Activated CD4-positive, alpha-beta memory T cell treated with anti-CD3 and anti-CD28 coated beads, Interleukin-2, amount 10 ng/mL, durations not matched to agents 7 days and 5 days (primary cell): Measurements from ENCODE around the gene PRKCE. TPM values are rescaled to one million over a fixed set of nuclear protein-coding genes. Genes with fewer than 3 reads are reported as not detected.

Source experiments
- CTCF ChIA-PET: fragments of 350-600 bp; sonication (Branson Sonifier 250); formaldehyde crosslinking; loops from one replicate; lab custom pipeline; 2021; ENCODE audit warnings: antibody characterized with exemption, inconsistent platforms; lab: Charles Lee
- POLR2A ChIA-PET: fragments of 350-600 bp; sonication (Branson Sonifier 250); formaldehyde crosslinking; loops from one replicate; lab custom pipeline; 2021; ENCODE audit warnings: antibody characterized with exemption; lab: Charles Lee
- DNase-seq: peaks from one replicate; pipeline ENCODE4 v3.0.0-alpha.2; 2020
- H3K27ac Mint-ChIP-seq: one replicate; pipeline ENCODE4 v1.8.0; 2021; ENCODE audit warnings: mild to moderate bottlenecking, mixed read lengths
- H3K27me3 Mint-ChIP-seq: one replicate; pipeline ENCODE4 v1.8.0; 2021; ENCODE audit warnings: mixed read lengths
- H3K36me3 Mint-ChIP-seq: one replicate; pipeline ENCODE4 v1.8.0; 2021; ENCODE audit warnings: low read depth, mixed read lengths
- H3K4me1 Mint-ChIP-seq: one replicate; pipeline ENCODE4 v1.8.0; 2021; ENCODE audit warnings: mixed read lengths
- H3K4me3 Mint-ChIP-seq: one replicate; pipeline ENCODE4 v1.8.0; 2021; ENCODE audit warnings: mild to moderate bottlenecking, mixed read lengths
- H3K9me3 Mint-ChIP-seq: one replicate; pipeline ENCODE4 v1.8.0; 2021; ENCODE audit warnings: mixed read lengths
- total RNA-seq, 2 experiments: library from RNA; stranded (reverse); gene quantifications; one replicate each; pipeline ENCODE4 v1.2.3, GENCODE V29; 2021

The PRKCE gene
- total RNA-seq, 2 experiments from 2014 or later = 20.6 to 23.3 TPM

GRCh38 chr2:45780541-45781463, 129.3 kb downstream of the PRKCE start:
- Mint-ChIP-seq H3K4me3 (no peak overlapping the region), H3K36me3 (no peaks in the 10 kb centered on the region), H3K4me1 (peaks cover 11% of the 10 kb centered on the region), H3K27me3 (no peaks in the 10 kb centered on the region), H3K27ac (no peak overlapping the region), H3K9me3 (no peaks in the 10 kb centered on the region)
- ChIA-PET CTCF (interaction anchor here (1.0 to 4.4 kb wide), 6 partner anchors 17 to 156 kb away, joined by 3 to 29 read pairs (median 24); no protein-coding TSS in a partner anchor), POLR2A (interaction anchor here (1.2 kb wide), 2 partner anchors 130 to 137 kb away, joined by 4 read pairs; no protein-coding TSS in a partner anchor)
- no peak for DNase-seq

GRCh38 chr2:45781464-45781811, 130.0 kb downstream of the PRKCE start:
- POLR2A ChIA-PET = no interaction called here
- no peaks in the 10 kb centered on the region for H3K9me3 Mint-ChIP-seq
- no peak overlapping the region for H3K4me3 Mint-ChIP-seq
- DNase-seq = no peak
- H3K27me3 Mint-ChIP-seq = no peaks in the 10 kb centered on the region
- CTCF ChIA-PET = interaction anchor here (4.4 kb wide), 1 partner anchor 137 kb away, joined by 29 read pairs; no protein-coding TSS in a partner anchor
- H3K27ac Mint-ChIP-seq = no peak overlapping the region
- H3K36me3 Mint-ChIP-seq = no peaks in the 10 kb centered on the region
- peaks cover 17% of the 10 kb centered on the region for H3K4me1 Mint-ChIP-seq

GRCh38 chr2:45782436-45782835, 131.0 kb downstream of the PRKCE start:
- Mint-ChIP-seq H3K4me3 (no peak overlapping the region), H3K27ac (no peak overlapping the region), H3K4me1 (peaks cover 19% of the 10 kb centered on the region), H3K36me3 (no peaks in the 10 kb centered on the region), H3K27me3 (no peaks in the 10 kb centered on the region), H3K9me3 (no peaks in the 10 kb centered on the region)
- ChIA-PET POLR2A (no interaction called here), CTCF (interaction anchor here (1.3 kb wide), 1 partner anchor 12 kb away, joined by 3 read pairs; no protein-coding TSS in a partner anchor)
- DNase-seq = no peak

- ChIA-PET POLR2A (no interaction called here), CTCF (interaction anchor here (1.3 kb wide), 1 partner anchor 12 kb away, joined by 3 read pairs; no protein-coding TSS in a partner anchor)
- no peak for DNase-seq
- peaks cover 19% of the 10 kb centered on the region for H3K4me1 Mint-ChIP-seq
- H3K9me3 Mint-ChIP-seq = no peaks in the 10 kb centered on the region
- no peak overlapping the region for H3K27ac Mint-ChIP-seq
- no peaks in the 10 kb centered on the region for H3K36me3 Mint-ChIP-seq
- no peaks in the 10 kb centered on the region for H3K27me3 Mint-ChIP-seq
- no peak overlapping the region for H3K4me3 Mint-ChIP-seq
Observed at GRCh38 chr2:45782986-45783385, 131.5 kb downstream of the PRKCE start.

GRCh38 chr2:45786030-45786835, 134.8 kb downstream of the PRKCE start:
- no peak overlapping the region for H3K4me3 Mint-ChIP-seq
- H3K27ac Mint-ChIP-seq = peak overlapping the region; percentile 9
- no peaks in the 10 kb centered on the region for H3K36me3 Mint-ChIP-seq
- CTCF ChIA-PET = interaction anchor here (6.3 kb wide), 1 partner anchor 7 kb away, joined by 45 read pairs; no protein-coding TSS in a partner anchor
- no peak for DNase-seq
- no peaks in the 10 kb centered on the region for H3K9me3 Mint-ChIP-seq
- peaks cover 11% of the 10 kb centered on the region for H3K4me1 Mint-ChIP-seq
- no peaks in the 10 kb centered on the region for H3K27me3 Mint-ChIP-seq
- POLR2A ChIA-PET = no interaction called here

GRCh38 chr2:45786836-45787357, 135.4 kb downstream of the PRKCE start:
- Mint-ChIP-seq H3K4me1 (peaks cover 11% of the 10 kb centered on the region), H3K27ac (no peak overlapping the region), H3K4me3 (no peak overlapping the region), H3K27me3 (no peaks in the 10 kb centered on the region), H3K36me3 (no peaks in the 10 kb centered on the region), H3K9me3 (no peaks in the 10 kb centered on the region)
- ChIA-PET POLR2A (no interaction called here), CTCF (interaction anchor here (6.3 kb wide), 1 partner anchor 8 kb away, joined by 45 read pairs; no protein-coding TSS in a partner anchor)
- DNase-seq = no peak

GRCh38 chr2:45788401-45788800, 136.9 kb downstream of the PRKCE start:
- CTCF ChIA-PET = interaction anchor here (6.3 kb wide), 1 partner anchor 9 kb away, joined by 45 read pairs; no protein-coding TSS in a partner anchor
- no peak overlapping the region for H3K27ac Mint-ChIP-seq
- DNase-seq = no peak
- H3K4me3 Mint-ChIP-seq = no peak overlapping the region
- peaks cover 11% of the 10 kb centered on the region for H3K4me1 Mint-ChIP-seq
- no peaks in the 10 kb centered on the region for H3K9me3 Mint-ChIP-seq
- H3K36me3 Mint-ChIP-seq = no peaks in the 10 kb centered on the region
- no peaks in the 10 kb centered on the region for H3K27me3 Mint-ChIP-seq
- POLR2A ChIA-PET = no interaction called here

- no peak for DNase-seq
- H3K4me3 Mint-ChIP-seq = no peak overlapping the region
- no peak overlapping the region for H3K27ac Mint-ChIP-seq
- POLR2A ChIA-PET = no interaction called here
- no peaks in the 10 kb centered on the region for H3K27me3 Mint-ChIP-seq
- H3K9me3 Mint-ChIP-seq = no peaks in the 10 kb centered on the region
- H3K36me3 Mint-ChIP-seq = no peaks in the 10 kb centered on the region
- CTCF ChIA-PET = interaction anchor here (6.3 kb wide), 1 partner anchor 10 kb away, joined by 45 read pairs; no protein-coding TSS in a partner anchor
- H3K4me1 Mint-ChIP-seq = peaks cover 11% of the 10 kb centered on the region
Observed at GRCh38 chr2:45789317-45789716, 137.8 kb downstream of the PRKCE start.

GRCh38 chr2:45789961-45790723, 138.7 kb downstream of the PRKCE start:
- H3K36me3 Mint-ChIP-seq = no peaks in the 10 kb centered on the region
- no peak overlapping the region for H3K4me3 Mint-ChIP-seq
- H3K9me3 Mint-ChIP-seq = no peaks in the 10 kb centered on the region
- H3K27ac Mint-ChIP-seq = no peak overlapping the region
- ChIA-PET POLR2A (no interaction called here), CTCF (interaction anchor here (6.3 kb wide), 1 partner anchor 11 kb away, joined by 45 read pairs; no protein-coding TSS in a partner anchor)
- peaks cover 11% of the 10 kb centered on the region for H3K4me1 Mint-ChIP-seq
- no peak for DNase-seq
- no peaks in the 10 kb centered on the region for H3K27me3 Mint-ChIP-seq

- Mint-ChIP-seq H3K27me3 (no peaks in the 10 kb centered on the region), H3K27ac (no peak overlapping the region), H3K4me1 (no peaks in the 10 kb centered on the region), H3K9me3 (no peaks in the 10 kb centered on the region), H3K36me3 (no peaks in the 10 kb centered on the region), H3K4me3 (no peak overlapping the region)
- POLR2A ChIA-PET = no interaction called here
- no peak for DNase-seq
- CTCF ChIA-PET = interaction anchor here (1.8 kb wide), 1 partner anchor 15 kb away, joined by 6 read pairs; no protein-coding TSS in a partner anchor
Observed at GRCh38 chr2:45793305-45793962, 142.0 kb downstream of the PRKCE start.

- Mint-ChIP-seq H3K4me1 (no peaks in the 10 kb centered on the region), H3K36me3 (no peaks in the 10 kb centered on the region), H3K9me3 (no peaks in the 10 kb centered on the region), H3K27ac (no peak overlapping the region), H3K4me3 (no peak overlapping the region), H3K27me3 (no peaks in the 10 kb centered on the region)
- CTCF ChIA-PET = interaction anchor here (1.8 kb wide), 1 partner anchor 15 kb away, joined by 6 read pairs; no protein-coding TSS in a partner anchor
- no peak for DNase-seq
- POLR2A ChIA-PET = no interaction called here
Observed at GRCh38 chr2:45794134-45794617, 142.7 kb downstream of the PRKCE start.
